GDM1 (cell line): ENCODE data around the gene STX17.

Experiments used
- DNase-seq: peaks from one replicate; lab custom pipeline; 2025; lab: John Stamatoyannopoulos, UW

STX17 gene

DNA sequence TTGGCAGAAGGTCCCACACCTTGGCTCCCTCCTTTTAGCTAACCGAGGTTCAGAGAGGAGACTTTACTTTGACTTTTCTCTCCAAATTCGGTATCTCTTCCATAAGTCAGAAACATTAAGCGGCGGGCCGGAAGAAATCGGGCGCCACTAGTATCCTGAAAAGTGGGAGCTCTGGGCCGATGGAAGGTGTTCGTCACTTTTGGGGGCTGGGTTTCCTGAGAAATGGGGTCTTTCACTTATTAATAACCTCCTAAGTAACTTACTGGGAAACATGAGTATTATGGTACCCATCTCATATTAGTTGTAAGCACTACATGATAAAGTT is 716 bp downstream of the STX17 start:
- no peak for DNase-seq

- no peak for DNase-seq
Measured at GRCh38 chr9:99911600-99911999, 5.1 kb downstream of the STX17 start.

- no peak for DNase-seq
Measured at GRCh38 chr9:99916650-99917049, 10.2 kb downstream of the STX17 start.

- DNase-seq = no peak
Measured at GRCh38 chr9:99918134-99918533, 11.7 kb downstream of the STX17 start.

DNA sequence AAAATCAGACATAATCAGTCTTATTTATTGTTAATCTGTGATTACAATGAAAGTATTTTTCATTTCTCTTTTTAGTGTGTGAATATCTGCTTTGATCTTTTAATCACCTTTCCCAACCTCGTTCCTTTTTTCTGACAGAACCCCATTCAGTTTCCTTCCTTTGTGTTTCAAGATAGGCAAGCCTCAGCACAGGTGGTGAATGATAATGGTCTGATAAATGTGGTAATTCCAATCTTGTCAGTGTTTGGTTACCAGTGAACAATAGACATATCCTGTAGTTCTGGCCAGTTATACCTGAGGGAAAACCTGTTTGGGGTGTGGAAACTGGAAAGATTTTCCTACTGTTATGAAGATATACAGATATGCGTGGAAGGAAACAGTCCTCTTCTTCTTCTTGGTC is 13.5 kb downstream of the STX17 start:
- DNase-seq = no peak

- no peak for DNase-seq
Measured at GRCh38 chr9:99921875-99922710, 15.6 kb downstream of the STX17 start.

GRCh38 chr9:99922711-99923030 is 16.2 kb downstream of the STX17 start:
- DNase-seq = no peak

- DNase-seq = no peak
Measured at GRCh38 chr9:99925541-99925940, 19.1 kb downstream of the STX17 start.

DNA sequence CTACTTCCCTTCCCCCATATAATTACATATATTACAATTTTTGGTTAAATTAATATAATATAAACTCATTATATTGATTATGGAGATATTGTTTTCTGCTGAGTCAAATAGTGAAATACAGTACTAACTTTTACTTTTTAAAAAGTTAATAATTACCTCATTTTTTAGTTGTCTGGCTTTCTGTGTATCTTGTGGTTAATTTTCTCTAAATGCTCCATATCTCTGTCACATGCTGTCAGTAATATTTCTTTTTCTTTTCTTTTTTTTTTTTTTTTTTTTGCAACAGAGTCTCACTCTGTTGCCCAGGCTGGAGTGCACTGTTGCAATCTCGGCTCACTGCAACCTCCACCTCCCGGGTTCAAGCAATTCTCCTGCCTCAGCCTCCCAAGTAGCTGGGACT is 23.2 kb downstream of the STX17 start:
- DNase-seq = no peak

GRCh38 chr9:99931155-99931840 is 24.8 kb downstream of the STX17 start:
- DNase-seq = no peak

GRCh38 chr9:99936947-99937587 is 30.6 kb downstream of the STX17 start:
- DNase-seq = no peak

DNA sequence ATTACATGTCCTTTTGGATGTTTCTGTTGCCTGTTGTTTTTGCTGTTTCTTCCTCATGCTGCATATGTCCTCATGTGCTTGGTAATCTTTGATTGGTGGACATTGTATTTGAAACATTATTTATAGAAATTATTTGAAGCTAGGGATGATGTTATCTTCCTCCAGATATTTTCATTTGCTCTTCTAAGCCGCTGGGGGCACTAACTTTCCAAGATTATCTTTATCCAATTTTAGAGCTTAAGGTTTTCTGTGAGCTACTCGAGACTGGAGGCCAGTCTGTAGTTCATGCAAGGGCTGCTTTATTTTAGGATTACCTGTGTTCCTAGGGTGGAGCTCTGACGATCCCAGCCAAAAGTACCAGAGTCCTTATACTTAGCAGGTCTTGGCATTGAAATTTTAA is 40.9 kb downstream of the STX17 start:
- DNase-seq = no peak

DNA sequence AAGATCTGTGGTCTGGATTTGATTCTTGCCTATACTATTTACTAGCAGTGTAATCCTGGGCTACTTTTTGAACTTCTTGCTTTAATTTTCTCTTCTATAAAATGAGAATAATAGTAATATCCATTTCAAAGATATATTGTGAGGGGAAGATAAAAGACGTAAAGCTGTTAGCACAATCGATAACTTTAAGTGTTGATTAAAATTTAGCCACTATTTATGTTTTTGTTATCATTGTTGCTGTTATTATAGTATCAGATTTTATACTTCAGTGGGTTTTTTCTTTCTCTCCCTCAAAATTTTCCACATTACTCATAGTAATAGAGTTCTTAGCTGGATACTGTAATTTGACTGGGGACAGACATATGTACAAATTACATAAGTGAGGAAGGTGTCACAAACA is 42.0 kb downstream of the STX17 start:
- no peak for DNase-seq

GRCh38 chr9:99948896-99949295 is 42.4 kb downstream of the STX17 start:
- no peak for DNase-seq

- DNase-seq = no peak
Measured at GRCh38 chr9:99953861-99954507, 47.5 kb downstream of the STX17 start.

DNA sequence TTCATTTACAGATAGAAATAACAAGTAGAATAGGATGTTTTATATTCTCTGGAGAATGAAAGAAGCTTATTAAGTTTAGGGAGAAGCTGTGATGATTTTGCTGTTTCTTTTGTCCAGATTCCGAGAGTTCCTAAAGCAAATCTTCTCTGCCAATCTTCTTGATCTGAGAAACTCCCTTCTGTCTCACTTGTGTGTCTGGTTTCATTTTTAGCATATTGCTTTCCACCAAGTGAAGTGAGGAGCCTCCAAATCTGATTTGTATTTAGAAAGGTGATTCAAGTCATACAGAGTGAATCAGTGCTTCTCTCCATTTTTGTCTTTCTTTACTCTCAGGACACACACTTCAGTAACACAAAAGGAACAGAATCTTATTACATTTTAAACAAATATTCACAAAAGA is 48.4 kb downstream of the STX17 start:
- DNase-seq = no peak

- no peak for DNase-seq
Measured at GRCh38 chr9:99955606-99956005, 49.2 kb downstream of the STX17 start.

DNA sequence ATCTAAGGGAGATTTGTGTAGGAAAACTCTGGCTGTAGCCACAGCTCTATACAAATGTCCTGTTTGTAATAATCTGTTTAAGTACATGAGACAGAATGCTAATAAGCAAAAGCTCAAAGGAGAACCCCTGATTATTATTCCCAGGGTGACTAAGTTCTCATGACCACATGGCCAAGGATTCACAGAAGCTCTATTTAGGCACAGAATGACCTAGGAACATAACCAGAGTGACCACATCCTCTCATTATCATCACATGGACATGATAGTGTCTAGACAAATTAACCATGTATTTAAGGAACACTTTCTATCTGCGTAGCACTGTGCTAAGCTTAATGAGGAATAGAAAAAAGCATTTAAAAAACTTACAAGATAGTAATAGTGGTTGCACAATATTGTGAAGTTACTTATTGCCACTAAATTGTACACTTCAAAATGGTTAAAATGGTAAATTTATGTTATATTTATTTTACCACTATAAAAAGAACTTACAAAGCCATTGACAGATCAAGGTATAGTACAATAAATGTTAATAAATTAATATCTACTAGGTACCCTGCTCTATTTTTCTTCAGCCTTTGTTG is 56.3 kb downstream of the STX17 start:
- no peak for DNase-seq

DNA sequence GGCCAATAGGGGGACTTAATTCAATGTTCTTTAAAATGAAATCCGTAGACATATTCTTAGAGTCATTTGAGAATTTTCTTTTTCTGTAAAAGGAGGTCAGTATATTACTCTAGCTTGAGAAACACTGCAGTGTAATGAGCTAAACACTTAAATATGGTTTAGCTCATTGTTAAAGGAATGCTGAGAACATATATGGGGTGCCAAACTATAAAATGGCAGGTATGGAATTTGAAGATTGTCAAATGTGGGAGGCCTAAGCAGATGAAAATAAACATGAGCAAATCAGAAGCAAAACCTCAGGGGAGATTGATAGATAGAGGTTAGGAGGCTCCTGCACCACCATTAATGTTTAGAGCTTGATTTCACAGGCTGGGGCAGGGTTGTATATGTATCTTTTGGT is 57.9 kb downstream of the STX17 start:
- no peak for DNase-seq

GRCh38 chr9:99966001-99966400 is 59.5 kb downstream of the STX17 start:
- no peak for DNase-seq

DNA sequence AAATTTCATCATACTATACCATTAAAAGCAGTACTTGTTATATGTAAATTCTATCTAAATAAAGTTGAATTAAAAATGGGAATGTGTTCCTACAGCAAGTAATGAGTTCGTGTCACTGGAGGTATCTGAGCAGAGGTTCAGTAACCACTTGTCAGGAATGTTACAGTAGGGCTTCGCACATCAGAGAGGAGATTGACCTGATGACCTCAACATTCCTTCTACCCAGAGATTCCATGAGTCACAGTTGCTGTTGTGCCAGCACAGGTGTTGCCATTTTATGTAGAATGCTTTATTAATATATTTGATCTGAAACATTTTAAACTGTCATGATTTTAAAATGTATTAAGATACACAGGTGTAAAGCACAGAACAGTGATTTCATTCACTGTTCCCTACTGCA is 60.3 kb downstream of the STX17 start:
- no peak for DNase-seq

- no peak for DNase-seq
Measured at GRCh38 chr9:99967457-99967856, 61.0 kb downstream of the STX17 start.

DNA sequence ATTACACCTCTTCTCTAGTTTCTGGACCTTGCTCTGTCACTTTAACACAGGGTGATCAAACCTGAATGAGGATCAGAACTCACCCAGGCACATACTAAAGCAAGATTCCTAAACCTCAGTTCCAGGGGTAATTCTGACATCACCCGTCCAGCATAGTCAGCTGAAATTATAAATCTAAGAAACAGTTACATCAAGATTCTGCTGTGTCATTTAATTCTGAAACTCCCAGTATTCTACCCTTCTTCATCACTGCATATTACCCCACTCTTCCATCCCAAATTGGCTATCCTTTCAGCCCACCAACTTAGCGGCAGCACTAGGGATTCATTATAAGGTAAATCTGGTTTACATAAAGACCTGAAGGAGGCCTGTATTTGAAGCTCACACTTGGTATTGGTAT is 64.0 kb downstream of the STX17 start:
- no peak for DNase-seq
